GM23248 (cell line): ENCODE measurements around the gene POLR2M.

ENCODE experiments used
- EZH2 ChIP-seq: fragments of 200-600 bp; sonication (generic); IDR thresholded peaks from 2 replicates; pipeline ENCODE4 v1.6.1; 2018; ENCODE audit warnings: antibody characterized with exemption, mild to moderate bottlenecking; ENCODE audit not compliant: insufficient read depth, poor library complexity, severe bottlenecking
- EZH2phosphoT487 ChIP-seq: fragments of 200-600 bp; sonication (generic); IDR thresholded peaks from 2 replicates; pipeline ENCODE4 v1.6.1; 2018; ENCODE audit warnings: antibody characterized with exemption, moderate library complexity, mild to moderate bottlenecking, low read depth; ENCODE audit not compliant: insufficient read depth

- no peak for TF ChIP-seq EZH2
- no peak for TF ChIP-seq EZH2phosphoT487
These were observed at the start of gene POLR2M for GRCh38 chr15:57706405-57707209.
